Liver (tissue), 3 donors: ENCODE measurements around the gene ABCC1.

Source experiments
- ATF3 ChIP-seq: IDR thresholded peaks from 2 replicates; pipeline ENCODE4 v1.6.1; 2016; ENCODE audit warnings: antibody characterized with exemption
- CTCF ChIP-seq: fragments of 150-350 bp; IDR thresholded peaks from 2 replicates; pipeline ENCODE4 v1.5.1; 2017; ENCODE audit warnings: improper control_type of control experiment, low read depth, low read length; ENCODE audit not compliant: missing input control
- EGR1 ChIP-seq, 2 donors: IDR thresholded peaks; 2 replicates each; pipeline ENCODE4 v1.6.1; 2016 to 2018; ENCODE audit warnings: antibody characterized with exemption in 2 of 2, low read depth in 2 of 2
- FOXA1 ChIP-seq: IDR thresholded peaks from 2 replicates; pipeline ENCODE4 v1.6.1; 2016; ENCODE audit warnings: antibody characterized with exemption
- JUND ChIP-seq, 2 donors: IDR thresholded peaks; 2 replicates each; pipeline ENCODE4 v1.6.1; 2016; ENCODE audit warnings: antibody characterized with exemption in 2 of 2
- MAX ChIP-seq: IDR thresholded peaks from 2 replicates; pipeline ENCODE4 v1.6.1; 2016; ENCODE audit warnings: antibody characterized with exemption
- RAD21 ChIP-seq, 2 donors: IDR thresholded peaks; 2 replicates each; pipeline ENCODE4 v1.6.1; 2016; ENCODE audit warnings: antibody characterized with exemption in 2 of 2, mild to moderate bottlenecking in 2 of 2
- REST ChIP-seq: IDR thresholded peaks from 2 replicates; pipeline ENCODE4 v1.6.1; 2016; ENCODE audit warnings: antibody characterized with exemption, mild to moderate bottlenecking
- SP1 ChIP-seq: IDR thresholded peaks from 2 replicates; pipeline ENCODE4 v1.6.1; 2018; ENCODE audit warnings: antibody characterized with exemption, mild to moderate bottlenecking
- TAF1 ChIP-seq: conservative IDR thresholded peaks from 2 replicates; pipeline ENCODE4 v1.6.1; 2016; ENCODE audit warnings: antibody characterized with exemption, mild to moderate bottlenecking
- YY1 ChIP-seq: IDR thresholded peaks from 2 replicates; pipeline ENCODE4 v1.6.1; 2016; ENCODE audit warnings: antibody characterized with exemption, mild to moderate bottlenecking
- donor health status: healthy.
- donor health status: healthy.

DNA sequence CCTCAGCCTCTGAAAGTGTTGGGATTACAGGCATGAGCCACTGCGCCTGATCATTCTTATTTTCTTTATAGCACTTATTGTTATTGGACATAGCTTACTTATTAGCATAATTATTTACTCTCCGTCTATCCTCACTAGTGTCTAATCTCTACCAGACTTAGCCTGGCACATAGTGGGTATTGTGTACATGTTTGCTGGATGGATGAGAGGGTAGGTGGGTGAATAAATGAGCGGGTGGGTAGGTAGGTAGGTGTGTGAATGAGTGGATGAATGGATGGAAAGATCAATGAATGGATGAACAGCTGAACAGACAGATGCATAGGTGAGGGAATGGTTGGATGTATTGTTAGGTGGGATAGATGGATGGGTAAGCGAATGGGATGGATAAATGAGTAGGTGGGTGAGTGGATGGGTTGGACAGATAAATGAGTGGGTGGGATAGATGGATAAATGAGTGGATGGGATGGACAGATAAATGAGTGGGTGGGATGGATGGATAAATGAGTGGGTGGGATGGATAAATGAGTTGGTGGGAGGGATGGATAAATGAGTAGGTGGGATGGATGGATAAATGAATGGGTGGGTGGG, 222.0 kb downstream of the ABCC1 start:
- no peak for TF ChIP-seq REST
- no peak for TF ChIP-seq CTCF
- TF ChIP-seq YY1 = no peak
- no peak for TF ChIP-seq ATF3
- TF ChIP-seq MAX = no peak
- TF ChIP-seq TAF1 = no peak
- TF ChIP-seq SP1 = no peak
- no peak for TF ChIP-seq EGR1 (IDR thresholded peaks at IDR 0.05; ENCODE audit: low read depth in 2 of 2)
- TF ChIP-seq JUND (IDR thresholded peaks at IDR 0.05) = no peak
- TF ChIP-seq FOXA1 = no peak
- TF ChIP-seq RAD21 (IDR thresholded peaks at IDR 0.05) = no peak
